GM21381 (cell line): ENCODE data around the gene GAGE12C.
"Not testable (repeated sequence)": the region's sequence is repeated elsewhere in the genome, so short reads cannot be mapped to it uniquely, and the experiment has no call there.

Source experiments
- ATAC-seq: cut with Tn5 transposase; IDR thresholded peaks from one replicate; pipeline ENCODE4 v1.9.1; 2021; ENCODE audit warnings: mild to moderate bottlenecking, moderate library complexity; ENCODE audit not compliant: unreplicated experiment

Gene GAGE12C

GRCh38 chrX:49531877-49532276, at the start of gene GAGE12C:
GAGE12C (plus strand) TSS chrX:49532177; CDS start chrX:49533332, 1,155 bp downstream.
- not testable (repeated sequence) for ATAC-seq

GRCh38 chrX:49541433-49541832, 9.5 kb downstream of the GAGE12C start, which contains the start of gene GAGE12D:
GAGE12D (plus strand) TSS chrX:49541733; CDS start chrX:49542888, 1,155 bp downstream.
- ATAC-seq, result not testable (repeated sequence)

- ATAC-seq, result not testable (repeated sequence)
Observed at GRCh38 chrX:49550989-49551388, 19.0 kb downstream of the GAGE12C start, which contains the start of gene GAGE12E. GAGE12E (plus strand) TSS chrX:49551289; CDS start chrX:49552444, 1,155 bp downstream.

GRCh38 chrX:49560542-49560941, 28.6 kb downstream of the GAGE12C start, which contains the start of gene GAGE12F:
GAGE12F (plus strand) TSS chrX:49560842; CDS start chrX:49561997, 1,155 bp downstream.
- not testable (repeated sequence) for ATAC-seq

- ATAC-seq, result not testable (repeated sequence)
Observed at GRCh38 chrX:49568728-49569127, 36.8 kb downstream of the GAGE12C start.

- ATAC-seq, result not testable (repeated sequence)
Observed at GRCh38 chrX:49569152-49569551, 37.2 kb downstream of the GAGE12C start.

- ATAC-seq, result not testable (repeated sequence)
Observed at GRCh38 chrX:49570100-49570499, 38.1 kb downstream of the GAGE12C start, which contains the start of gene GAGE12G. GAGE12G (plus strand) TSS chrX:49570400; CDS start chrX:49571555, 1,155 bp downstream.

GRCh38 chrX:49579649-49580048, 47.7 kb downstream of the GAGE12C start, which contains the start of gene GAGE12H:
GAGE12H (plus strand) TSS chrX:49579949; CDS start chrX:49581104, 1,155 bp downstream.
- ATAC-seq, result not testable (repeated sequence)
